Measurements from ENCODE around the gene GCLM. TPM values are rescaled to one million over a fixed set of nuclear protein-coding genes. Genes with fewer than 3 reads are reported as not detected.
A peak's percentile ranks its signal among the peaks of the same experiment; 100 is the strongest.

GCLM gene
- total and polyA plus RNA-seq, 2 of the 4 experiments (the other 2 are of a cell fraction): 15.5 to 20.1 TPM

- H3K23ac ChIP-seq (ENCODE audit: low read depth, low read length): no peak overlapping the region
- dilution Hi-C loops (cut with HindIII; ENCODE audit: low sequenced_read_pairs, unreplicated experiment): no loop called here
- DNase-seq: peak; percentile 54
- H3K18ac ChIP-seq (ENCODE audit: low read depth, low read length): no peak overlapping the region
- no peak overlapping the region for H3K9ac ChIP-seq (ENCODE audit: low read depth, low read length)
- no peak overlapping the region for H3K27ac ChIP-seq (ENCODE audit: insufficient read depth, low read length)
- peaks cover 2% of the 10 kb centered on the region for H3K27me3 ChIP-seq (ENCODE audit: control insufficient read depth, insufficient read depth, low read length)
- no peaks in the 10 kb centered on the region for H3K4me1 ChIP-seq (ENCODE audit: control insufficient read depth, insufficient read depth, low read length)
- H2AK9ac ChIP-seq (replicated peaks; ENCODE audit: low read depth, low read length, poor library complexity): no peak overlapping the region
- intact Hi-C loops (cut with micrococcal nuclease): no loop called here
- no peak overlapping the region for H4K8ac ChIP-seq (ENCODE audit: low read depth in 2 of 2, low read length in 2 of 2)
- H4K20me1 ChIP-seq (ENCODE audit: insufficient read depth, low read length): no peaks in the 10 kb centered on the region
- H3K9me3 ChIP-seq (ENCODE audit: control insufficient read depth, insufficient read depth, low read length): no peaks in the 10 kb centered on the region
- no peak overlapping the region for H3K4me2 ChIP-seq (ENCODE audit: low read depth, low read length)
- no peaks in the 10 kb centered on the region for H3K9me1 ChIP-seq (ENCODE audit: insufficient read depth, low read length)
- H3K36me3 ChIP-seq (ENCODE audit: control insufficient read depth, insufficient read depth, low read length): peaks cover 7% of the 10 kb centered on the region
- H2BK120ac ChIP-seq (ENCODE audit: low read depth, low read length): no peak overlapping the region
- no peak overlapping the region for H2BK5ac ChIP-seq (ENCODE audit: low read depth, low read length, poor library complexity, severe bottlenecking)
- in situ Hi-C loops (cut with MboI; ENCODE audit: low sequenced_read_pairs): loop anchor here (25.0 kb wide), 1 partner anchor 853 kb away; no protein-coding TSS in a partner anchor
- TF ChIP-seq SMC3 (IDR thresholded peaks at IDR 0.05; ENCODE audit: low read depth, low read length) (no peak), RAD21 (IDR thresholded peaks at IDR 0.05; ENCODE audit: low read length) (no peak), POLR2A (IDR thresholded peaks at IDR 0.05; ENCODE audit: low read depth, low read length) (no peak), FOS (IDR thresholded peaks at IDR 0.05; ENCODE audit: low read depth, low read length) (no peak), NFE2L2 (IDR thresholded peaks at IDR 0.05; ENCODE audit: low read depth, low read length) (no peak), RCOR1 (IDR thresholded peaks at IDR 0.05; ENCODE audit: insufficient replicate concordance, low read length) (no peak), CHD1 (IDR thresholded peaks at IDR 0.05; ENCODE audit: low read depth, low read length) (no peak), MXI1 (IDR thresholded peaks at IDR 0.05; ENCODE audit: borderline replicate concordance, low read depth, low read length) (no peak), USF2 (IDR thresholded peaks at IDR 0.05; ENCODE audit: low read depth, low read length) (no peak), MAFK (IDR thresholded peaks at IDR 0.05; ENCODE audit: low read depth, low read length) (no peak), ELK1 (IDR thresholded peaks at IDR 0.05; ENCODE audit: borderline replicate concordance, low read depth, low read length) (no peak), MAZ (IDR thresholded peaks at IDR 0.05; ENCODE audit: borderline replicate concordance, low read depth, low read length) (no peak)
- H2BK15ac ChIP-seq (ENCODE audit: low read depth, low read length): no peak overlapping the region
- H2AFZ ChIP-seq (replicated peaks; ENCODE audit: low read length, poor library complexity): no peak overlapping the region
- no peak overlapping the region for H3K14ac ChIP-seq (replicated peaks; ENCODE audit: low read depth, low read length)
- H4K5ac ChIP-seq (ENCODE audit: low read depth, low read length): no peak overlapping the region
- 100% methylated on average over 2 of the region's 5 CpGs; no CpG with 5 or more reads in 1 of the 2 experiments for WGBS, 2 experiments (ENCODE audit: extremely low coverage in 2 of 2, insufficient read length in 1 of 2)
- ATAC-seq (ENCODE audit: low read depth): no peak; the same call in 1 of the 2 replicates
- ChIA-PET CTCF (no interaction called here), POLR2A (ENCODE audit: unreplicated experiment) (no interaction called here)
- H3K56ac ChIP-seq (ENCODE audit: extremely low read depth, insufficient read depth, low read length): no peak overlapping the region
- no peak overlapping the region for H2AK5ac ChIP-seq (ENCODE audit: low read depth, low read length)
- no peak overlapping the region for H2BK20ac ChIP-seq (ENCODE audit: low read depth, low read length)
- no TSS peak for BruUV-seq (replicated peaks)
- H3K79me1 ChIP-seq (ENCODE audit: low read depth in 1 of 2, low read length in 2 of 2): no peaks in the 10 kb centered on the region; a peak in 1 of 4 replicates
- H3K4me3 ChIP-seq (ENCODE audit: insufficient read depth, low read depth, low read length): no peak overlapping the region
- H3K4ac ChIP-seq (ENCODE audit: low read depth, low read length): no peak overlapping the region
- H4K91ac ChIP-seq (ENCODE audit: insufficient read depth, low read depth, low read length): no peak overlapping the region
Observed at GRCh38 chr1:93865253-93865652, 44.0 kb downstream of the GCLM start.
